Ovary (tissue), 3 donors: ENCODE measurements around the gene NODAL.

Experiments
- CTCF ChIP-seq, 3 donors: fragments of 450-650 bp in 2 of 3; fragments of 200-600 bp in 1 of 3; IDR thresholded peaks; one replicate each; pipeline versions ENCODE4 v1.5.1 to v1.8.0; 2016 to 2022; ENCODE audit warnings: antibody characterized with exemption in 3 of 3, mild to moderate bottlenecking in 1 of 3
- EP300 ChIP-seq: sonication (generic); formaldehyde crosslinking; IDR thresholded peaks from one replicate; pipeline ENCODE4 v1.6.1; 2017; ENCODE audit warnings: antibody characterized with exemption
- donor health status: DM: no; HTN: no; CAD: no.

GRCh38 chr10:70480239-70480861 is 38.9 kb upstream of the NODAL start:
- TF ChIP-seq CTCF (IDR thresholded peaks at IDR 0.05), result no peak
- TF ChIP-seq EP300, result no peak
